ENCODE data around the gene MATK.

MATK gene

GRCh38 chr19:3788996-3789778 lies 3.0 kb upstream of the MATK start:
- DNase-seq (ENCODE audit: low spot score) = no peak

GRCh38 chr19:3785451-3785937 lies 687 bp downstream of the MATK start:
- no peak for DNase-seq (ENCODE audit: low spot score)

- no peak for DNase-seq (ENCODE audit: low spot score)
Measured at GRCh38 chr19:3784607-3785450, 1.4 kb downstream of the MATK start.

GRCh38 chr19:3783660-3784584 lies 2.3 kb downstream of the MATK start:
- no peak for DNase-seq (ENCODE audit: low spot score)

GRCh38 chr19:3782903-3783302 lies 3.3 kb downstream of the MATK start:
- no peak for DNase-seq (ENCODE audit: low spot score)

DNA sequence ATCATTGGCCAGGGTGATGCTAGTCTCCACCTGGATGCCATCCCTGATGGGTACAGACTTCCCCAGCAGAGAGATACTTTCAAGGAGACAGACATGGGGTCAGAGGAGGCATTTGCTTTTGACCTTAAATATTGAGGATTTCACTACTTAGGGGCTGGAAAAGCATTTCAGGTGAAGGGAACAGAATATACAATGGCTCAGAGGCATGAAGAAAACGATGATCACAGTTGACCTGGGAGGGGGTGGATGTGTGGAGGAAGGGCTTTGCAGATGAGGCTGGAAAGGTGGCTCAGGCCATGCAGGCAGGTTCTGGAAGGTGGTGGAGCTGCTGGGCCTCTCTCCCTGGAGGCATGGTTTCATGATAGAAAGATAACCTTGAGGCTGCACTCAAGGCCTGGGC lies 3.9 kb downstream of the MATK start:
- no peak for DNase-seq (ENCODE audit: low spot score)

GRCh38 chr19:3781603-3782002 lies 4.6 kb downstream of the MATK start:
- no peak for DNase-seq (ENCODE audit: low spot score)

GRCh38 chr19:3780786-3781304 lies 5.3 kb downstream of the MATK start:
- DNase-seq (ENCODE audit: low spot score) = no peak

- no peak for DNase-seq (ENCODE audit: low spot score)
Measured at GRCh38 chr19:3778899-3779723, 7.1 kb downstream of the MATK start.

DNA sequence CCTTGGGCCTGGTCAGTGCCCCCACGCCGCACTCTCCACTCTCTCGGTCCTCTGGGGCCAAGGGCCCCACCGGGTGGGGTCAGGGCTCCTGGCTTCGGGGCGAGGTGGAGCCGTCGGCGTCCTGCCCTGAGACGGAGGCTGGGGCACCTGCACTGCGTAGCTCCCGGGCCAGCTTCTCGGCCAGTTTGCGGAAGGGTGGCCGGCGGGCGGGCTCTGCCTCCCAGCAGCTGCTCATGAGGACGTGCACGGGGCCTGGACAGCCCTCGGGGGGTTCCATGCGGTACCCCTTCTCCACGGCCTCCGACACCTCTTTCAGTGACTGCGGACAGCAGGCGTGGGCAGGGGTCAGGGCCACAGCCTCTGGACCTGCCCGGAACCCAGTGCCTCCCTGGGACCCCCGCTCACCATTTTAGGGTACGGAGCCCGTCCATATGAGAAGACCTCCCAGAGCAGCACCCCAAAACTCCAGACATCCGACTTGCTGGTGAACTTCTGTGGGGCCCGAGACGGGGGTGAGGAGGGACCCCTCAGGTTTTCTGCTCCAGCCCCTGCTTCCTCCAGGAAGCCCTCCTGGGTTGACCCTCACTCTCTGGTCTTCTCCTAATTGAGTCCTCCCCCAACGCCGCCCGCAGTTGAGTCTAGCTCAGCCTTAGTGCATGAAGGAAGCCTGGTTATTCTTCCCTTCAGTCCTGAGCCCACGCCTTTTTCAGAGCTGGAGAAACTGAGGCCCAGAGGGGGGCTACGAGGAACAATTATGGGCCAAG lies 7.9 kb downstream of the MATK start:
- no peak for DNase-seq (ENCODE audit: low spot score)

GRCh38 chr19:3776479-3777040 lies 9.6 kb downstream of the MATK start:
- DNase-seq (ENCODE audit: low spot score) = no peak

GRCh38 chr19:3775831-3776230 lies 10.3 kb downstream of the MATK start:
- DNase-seq (ENCODE audit: low spot score) = no peak

DNA sequence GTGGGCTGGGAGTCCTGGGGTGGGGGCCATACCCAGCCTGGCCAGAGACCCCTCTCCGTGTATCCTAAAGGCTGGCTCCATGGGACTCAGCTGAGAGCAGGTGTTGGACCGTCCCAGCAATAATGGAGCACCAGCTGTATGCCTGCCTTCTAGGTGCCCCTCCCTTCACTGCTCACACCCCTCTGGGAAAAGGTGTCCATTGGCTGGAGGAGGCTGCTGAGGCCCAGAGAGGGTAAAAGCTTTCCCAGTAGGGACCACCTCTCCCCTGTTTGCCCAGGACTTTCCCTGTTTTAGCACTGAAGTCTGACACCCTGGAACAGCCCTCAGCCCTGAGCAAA lies 10.8 kb downstream of the MATK start:
- no peak for DNase-seq (ENCODE audit: low spot score)

- no peak for DNase-seq (ENCODE audit: low spot score)
Measured at GRCh38 chr19:3774621-3775373, 11.4 kb downstream of the MATK start.

DNA sequence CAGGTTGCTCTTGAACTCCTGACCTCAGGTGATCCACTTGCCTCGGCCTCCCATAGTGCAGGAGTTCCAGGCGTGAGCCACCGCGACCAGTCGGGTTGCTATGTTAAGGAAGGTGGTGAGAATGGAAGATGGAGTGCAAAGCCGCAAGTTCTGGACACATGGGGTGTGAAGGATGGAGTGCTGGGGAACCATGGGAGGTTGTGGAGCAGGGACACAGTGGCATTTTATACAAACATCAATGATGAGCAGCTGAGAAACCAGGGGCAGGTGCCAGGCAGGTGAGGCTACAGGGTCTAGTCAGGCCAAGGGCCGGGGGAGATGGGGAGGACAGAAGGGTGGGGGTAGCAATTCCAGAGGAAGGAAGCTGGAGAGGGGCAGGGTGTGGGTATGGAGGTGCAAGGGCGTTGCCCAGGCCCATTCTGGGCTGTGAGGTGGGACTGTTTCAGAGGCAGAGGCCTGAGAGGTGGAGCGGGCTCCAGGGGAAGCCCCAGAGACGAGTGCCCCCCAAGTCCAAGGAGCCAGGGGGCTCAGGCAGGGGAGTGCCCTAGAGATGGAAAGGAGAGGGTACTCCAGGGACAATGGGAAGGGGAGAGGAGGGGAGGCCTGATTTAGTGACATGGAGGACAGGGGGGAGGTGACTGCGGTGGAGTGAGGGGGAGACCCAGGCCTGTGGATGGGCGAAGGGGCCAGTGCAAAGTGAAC lies 12.2 kb downstream of the MATK start:
- DNase-seq (ENCODE audit: low spot score) = no peak

DNA sequence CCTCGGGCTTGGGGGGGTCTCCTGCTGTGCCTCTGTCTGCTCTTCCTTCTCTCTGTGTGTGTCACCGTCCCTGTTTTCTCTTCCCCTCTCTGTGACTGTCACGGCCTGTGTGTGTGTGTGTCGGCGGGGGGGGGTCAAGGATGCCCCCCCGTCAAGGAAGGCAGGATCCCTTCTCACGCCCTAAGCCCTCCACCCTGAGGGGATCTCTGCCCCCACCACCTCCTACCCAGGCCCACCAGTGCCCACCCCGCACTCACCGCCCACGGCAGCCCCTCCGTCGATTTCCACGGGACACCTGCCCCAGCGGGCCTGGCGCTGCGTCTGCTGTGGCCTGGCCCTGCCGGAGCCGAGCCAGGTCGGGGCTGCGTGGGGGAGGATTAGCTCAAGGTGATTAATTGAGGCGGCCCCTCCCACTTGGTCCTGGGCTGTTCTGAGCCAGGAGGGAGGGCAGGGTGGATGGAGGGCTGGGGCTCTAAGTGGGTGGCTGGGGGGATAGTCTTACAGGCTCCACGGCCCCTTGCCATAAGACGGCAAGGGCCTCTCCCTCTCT lies 14.2 kb downstream of the MATK start, which contains the start of gene RAX2:
RAX2 (minus strand) TSS at position 323 of the 550 bp plus-strand sequence. CDS start 486 bp downstream, outside the sequence.
- DNase-seq (ENCODE audit: low spot score) = no peak

DNA sequence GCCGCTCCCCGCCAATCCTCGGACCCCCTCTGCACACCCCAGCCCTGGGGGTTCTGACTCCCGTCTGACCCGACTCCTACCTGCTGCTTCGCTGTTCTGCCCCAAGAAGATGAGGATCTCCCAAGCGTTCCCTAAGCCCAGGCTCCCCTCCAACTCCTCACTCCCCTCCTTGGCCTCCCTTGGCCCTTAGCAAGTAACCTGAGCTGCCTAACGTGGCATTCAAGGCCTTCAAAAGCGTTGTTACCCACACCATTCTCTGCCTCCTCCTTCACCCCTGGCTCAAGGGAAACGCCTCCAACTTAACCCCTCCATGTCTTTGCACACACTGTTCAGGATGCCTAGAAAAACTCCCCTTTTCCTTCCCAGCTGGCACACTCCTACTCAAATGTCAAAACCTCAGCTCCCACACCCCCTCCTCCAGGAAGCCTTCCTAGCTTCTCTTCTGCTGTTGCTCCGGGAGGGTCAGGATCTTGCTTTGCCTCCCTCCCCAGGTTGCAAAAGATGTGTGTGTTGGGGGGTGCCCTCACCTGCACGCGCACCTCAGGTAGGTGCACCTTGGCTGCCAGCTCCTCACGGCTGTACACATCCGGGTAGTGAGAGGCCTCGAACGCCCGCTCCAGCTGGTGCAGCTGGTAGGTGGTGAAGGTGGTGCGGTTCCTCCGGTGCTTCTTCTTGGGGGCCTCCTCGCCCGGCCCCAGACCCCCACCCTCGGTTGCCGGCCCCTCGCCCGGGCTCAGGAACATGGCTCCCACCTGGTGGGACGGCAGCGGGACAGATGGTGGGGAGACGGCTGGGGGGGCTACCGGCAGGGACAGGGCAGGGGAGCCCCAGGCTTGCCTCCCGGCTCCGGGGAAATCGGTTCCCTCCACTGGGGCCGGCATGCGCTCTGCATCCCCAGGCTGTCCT lies 14.9 kb downstream of the MATK start:
- no peak for DNase-seq (ENCODE audit: low spot score)
